ENCODE data around the gene ENPEP. TPM values are rescaled to one million over a fixed set of nuclear protein-coding genes. Genes with fewer than 3 reads are reported as not detected.

Gene ENPEP
- total and polyA plus RNA-seq, 2 of the 13 experiments (the other 11 are each of a cell fraction or from before 2014, with no cell fraction given): not detected

- Histone ChIP-seq H3K79me2 (ENCODE audit: insufficient read depth, low read length) (no peaks in the 10 kb centered on the region), H2AFZ (ENCODE audit: low read length) (no peak overlapping the region), H3K9ac (ENCODE audit: insufficient read depth, low read depth, low read length) (no peak overlapping the region), H3K27me3 (ENCODE audit: control insufficient read depth in 1 of 2, insufficient read depth in 2 of 2, low read length in 2 of 2) (no peaks in the 10 kb centered on the region), H3K4me3 (replicated peaks in 1 of 3; ENCODE audit: insufficient read depth in 1 of 3, low read depth in 2 of 3, low read length in 3 of 3) (no peak overlapping the region), H3K27ac (ENCODE audit: extremely low read length, insufficient read depth, low read length) (no peak overlapping the region), H3K36me3 (replicated peaks in 1 of 2; ENCODE audit: control insufficient read depth in 1 of 2, insufficient read depth in 2 of 2, low read length in 2 of 2) (no peaks in the 10 kb centered on the region), H3K4me2 (ENCODE audit: low read depth, low read length) (no peak overlapping the region), H4K20me1 (ENCODE audit: insufficient read depth, low read length) (no peaks in the 10 kb centered on the region), H3K4me1 (ENCODE audit: insufficient read depth, low read length) (no peaks in the 10 kb centered on the region), H3K9me3 (ENCODE audit: low read length) (peaks cover 5% of the 10 kb centered on the region; the same call in 1 of the 2 replicates)
- in situ Hi-C loops (cut with HindIII; ENCODE audit: extremely low pct_ligation_motif_present, low pct_unique_long_range_greater_than_20kb): no loop called here
- no peak for FAIRE-seq
- intact Hi-C loops (cut with micrococcal nuclease; ENCODE audit: unreplicated experiment): no loop called here
- POLR2A ChIA-PET: no interaction called here
- no TSS peak for BruUV-seq (replicated peaks)
- CTCF ChIA-PET (ENCODE audit: low intra/inter-chr PET ratio, low total read pairs): no interaction called here
- no peak for ATAC-seq
- 0% methylated on average over 1 of the region's 1 CpG for WGBS (ENCODE audit: low lambda C conversion rate)
- TF ChIP-seq ZNF747 (CRISPR knock-in tag; IDR thresholded peaks at IDR 0.05; ENCODE audit: borderline replicate concordance) (no peak), CBX5 (CRISPR knock-in tag; IDR thresholded peaks at IDR 0.05; ENCODE audit: borderline replicate concordance) (no peak), ATF7-NPFF (CRISPR knock-in tag; IDR thresholded peaks at IDR 0.05; ENCODE audit: low read depth) (no peak), STAT5B (CRISPR knock-in tag; IDR thresholded peaks at IDR 0.05) (no peak), TBX3 (IDR thresholded peaks at IDR 0.05; ENCODE audit: borderline replicate concordance) (no peak), ARNTL (CRISPR knock-in tag; IDR thresholded peaks at IDR 0.05) (no peak), ZFP36 (IDR thresholded peaks at IDR 0.05; ENCODE audit: borderline replicate concordance, low read depth, low read length, partially characterized antibody) (no peak), TRIM22 (IDR thresholded peaks at IDR 0.05) (no peak), FUBP1 (CRISPR knock-in tag; IDR thresholded peaks at IDR 0.05; ENCODE audit: borderline replicate concordance) (no peak)
- TF ChIP-seq, protein P1, sequence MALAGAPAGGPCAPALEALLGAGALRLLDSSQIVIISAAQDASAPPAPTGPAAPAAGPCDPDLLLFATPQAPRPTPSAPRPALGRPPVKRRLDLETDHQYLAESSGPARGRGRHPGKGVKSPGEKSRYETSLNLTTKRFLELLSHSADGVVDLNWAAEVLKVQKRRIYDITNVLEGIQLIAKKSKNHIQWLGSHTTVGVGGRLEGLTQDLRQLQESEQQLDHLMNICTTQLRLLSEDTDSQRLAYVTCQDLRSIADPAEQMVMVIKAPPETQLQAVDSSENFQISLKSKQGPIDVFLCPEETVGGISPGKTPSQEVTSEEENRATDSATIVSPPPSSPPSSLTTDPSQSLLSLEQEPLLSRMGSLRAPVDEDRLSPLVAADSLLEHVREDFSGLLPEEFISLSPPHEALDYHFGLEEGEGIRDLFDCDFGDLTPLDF (CRISPR knock-in tag; IDR thresholded peaks at IDR 0.05): no peak
- TF ChIP-seq, protein P2, sequence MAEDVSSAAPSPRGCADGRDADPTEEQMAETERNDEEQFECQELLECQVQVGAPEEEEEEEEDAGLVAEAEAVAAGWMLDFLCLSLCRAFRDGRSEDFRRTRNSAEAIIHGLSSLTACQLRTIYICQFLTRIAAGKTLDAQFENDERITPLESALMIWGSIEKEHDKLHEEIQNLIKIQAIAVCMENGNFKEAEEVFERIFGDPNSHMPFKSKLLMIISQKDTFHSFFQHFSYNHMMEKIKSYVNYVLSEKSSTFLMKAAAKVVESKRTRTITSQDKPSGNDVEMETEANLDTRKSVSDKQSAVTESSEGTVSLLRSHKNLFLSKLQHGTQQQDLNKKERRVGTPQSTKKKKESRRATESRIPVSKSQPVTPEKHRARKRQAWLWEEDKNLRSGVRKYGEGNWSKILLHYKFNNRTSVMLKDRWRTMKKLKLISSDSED (CRISPR knock-in tag; IDR thresholded peaks at IDR 0.05): no peak
- TF ChIP-seq, protein P3, sequence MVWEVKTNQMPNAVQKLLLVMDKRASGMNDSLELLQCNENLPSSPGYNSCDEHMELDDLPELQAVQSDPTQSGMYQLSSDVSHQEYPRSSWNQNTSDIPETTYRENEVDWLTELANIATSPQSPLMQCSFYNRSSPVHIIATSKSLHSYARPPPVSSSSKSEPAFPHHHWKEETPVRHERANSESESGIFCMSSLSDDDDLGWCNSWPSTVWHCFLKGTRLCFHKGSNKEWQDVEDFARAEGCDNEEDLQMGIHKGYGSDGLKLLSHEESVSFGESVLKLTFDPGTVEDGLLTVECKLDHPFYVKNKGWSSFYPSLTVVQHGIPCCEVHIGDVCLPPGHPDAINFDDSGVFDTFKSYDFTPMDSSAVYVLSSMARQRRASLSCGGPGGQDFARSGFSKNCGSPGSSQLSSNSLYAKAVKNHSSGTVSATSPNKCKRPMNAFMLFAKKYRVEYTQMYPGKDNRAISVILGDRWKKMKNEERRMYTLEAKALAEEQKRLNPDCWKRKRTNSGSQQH (CRISPR knock-in tag; IDR thresholded peaks at IDR 0.05; ENCODE audit: low read depth): no peak
- no peak for DNase-seq (ENCODE audit: low spot score)
Measured at GRCh38 chr4:110595583-110595982, 119.6 kb downstream of the ENPEP start.

All from HepG2 (cell line).